GM19239 (cell line): ENCODE results near the gene MARCHF9.

ENCODE experiments used
- DNase-seq: peaks from one replicate; pipeline ENCODE4 v3.0.0; 2011; ENCODE audit warnings: low spot score; ENCODE audit not compliant: insufficient read length
- FAIRE-seq: peaks from 2 replicates; lab custom pipeline; 2011; peaks lifted over from hg19 to GRCh38; lab: Jason Lieb, UNC

MARCHF9 gene

DNA sequence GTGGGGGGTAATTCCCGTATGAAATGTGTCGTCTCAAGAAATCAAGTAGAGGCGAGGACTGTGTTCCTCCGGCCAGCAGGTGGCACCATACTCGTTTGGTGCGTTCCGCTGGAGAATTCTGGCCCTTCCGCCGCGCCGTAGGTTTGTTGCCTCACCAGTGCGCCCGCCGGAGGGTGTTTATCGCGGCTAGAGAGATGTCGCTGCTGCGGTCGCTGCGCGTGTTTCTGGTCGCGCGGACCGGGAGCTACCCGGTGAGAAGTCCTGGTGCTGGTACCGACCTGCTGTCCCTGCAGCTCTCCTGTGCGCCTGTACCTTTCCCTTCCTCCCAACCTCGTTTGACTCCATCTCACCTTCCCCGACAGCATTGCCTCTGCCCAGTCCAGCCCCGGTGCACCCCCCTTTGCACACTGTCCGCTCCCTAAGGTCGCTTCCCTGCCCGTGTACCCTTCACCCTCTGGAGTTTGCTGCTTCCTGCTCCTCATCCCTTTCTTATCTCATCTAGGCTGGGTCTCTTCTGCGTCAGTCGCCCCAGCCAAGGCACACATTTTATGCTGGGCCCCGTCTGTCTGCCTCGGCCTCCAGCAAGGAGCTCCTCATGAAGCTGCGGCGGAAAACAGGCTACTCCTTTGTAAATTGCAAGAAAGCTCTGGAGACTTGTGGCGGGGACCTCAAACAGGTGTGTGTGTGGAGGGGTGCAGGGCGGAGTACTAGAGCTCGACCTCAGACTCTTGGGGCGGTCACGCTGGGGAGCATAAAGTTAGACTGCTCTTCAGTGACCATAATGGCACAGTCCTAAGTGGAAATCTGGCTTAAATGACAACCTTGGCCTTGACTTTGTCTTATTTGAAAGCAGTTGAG is 27.9 kb downstream of the MARCHF9 start, which contains the start of gene TSFM:
Gene TSFM (plus strand): TSS at position 180 of the 858 bp plus-strand sequence. CDS start 15 bp downstream, at position 195.
- peak; percentile 91 for FAIRE-seq
- peak; percentile 73 for DNase-seq

DNA sequence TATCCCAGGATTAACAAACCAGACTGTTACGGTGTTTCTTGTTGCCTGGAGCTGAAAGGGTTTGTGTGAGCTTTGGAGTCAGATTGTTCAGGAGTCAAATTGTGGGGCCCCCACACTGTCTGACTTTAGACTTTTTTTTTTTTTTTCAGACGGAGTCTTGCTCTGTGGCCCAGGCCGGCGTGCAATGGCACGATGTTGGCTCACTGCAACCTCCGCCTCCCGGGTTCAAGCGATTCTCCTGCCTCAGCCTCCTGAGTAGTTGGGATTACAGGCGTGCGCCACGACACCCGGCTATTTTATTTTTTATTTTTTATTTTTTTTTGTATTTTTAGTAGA is 28.5 kb downstream of the MARCHF9 start:
- no peak for FAIRE-seq
- no peak for DNase-seq

DNA sequence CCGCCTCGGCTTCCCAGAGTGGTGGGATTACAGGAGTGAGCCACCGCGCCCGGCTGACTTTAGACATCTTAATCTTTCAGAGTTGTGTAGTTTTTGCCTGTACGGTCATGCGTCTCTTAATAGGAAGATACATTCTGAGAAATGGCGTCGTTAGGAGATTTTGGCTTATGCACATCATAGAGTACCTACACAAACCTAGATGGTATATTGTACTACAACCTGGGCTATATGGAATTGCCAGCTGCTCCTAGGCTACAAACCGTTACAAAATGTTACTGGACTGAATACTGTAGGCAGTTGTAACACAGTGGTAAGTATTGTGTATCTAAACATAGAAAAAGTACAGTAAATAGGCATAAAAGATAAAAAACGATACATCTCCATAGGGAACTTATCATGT is 29.0 kb downstream of the MARCHF9 start:
- FAIRE-seq (no peak), DNase-seq (no peak)

DNA sequence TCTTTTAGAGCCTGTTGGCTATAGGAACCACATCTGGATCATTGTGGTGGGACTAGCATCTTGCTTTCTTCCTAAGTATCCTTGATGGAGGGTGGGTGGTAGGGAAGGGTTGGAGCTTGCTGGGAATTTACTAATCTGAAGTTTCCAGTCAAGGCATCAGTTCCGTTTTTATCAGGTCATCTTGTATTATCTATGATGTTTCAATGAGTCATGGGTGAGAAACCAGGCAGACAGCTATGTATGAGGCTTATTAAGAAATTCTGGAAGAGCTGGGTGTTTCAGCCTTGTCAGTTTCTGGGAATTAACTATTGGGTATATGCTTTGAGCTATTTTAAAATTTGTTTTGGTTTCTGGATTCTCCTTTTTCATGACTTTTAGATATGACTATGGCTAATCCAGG is 39.0 kb downstream of the MARCHF9 start:
- DNase-seq (no peak), FAIRE-seq (no peak)

DNA sequence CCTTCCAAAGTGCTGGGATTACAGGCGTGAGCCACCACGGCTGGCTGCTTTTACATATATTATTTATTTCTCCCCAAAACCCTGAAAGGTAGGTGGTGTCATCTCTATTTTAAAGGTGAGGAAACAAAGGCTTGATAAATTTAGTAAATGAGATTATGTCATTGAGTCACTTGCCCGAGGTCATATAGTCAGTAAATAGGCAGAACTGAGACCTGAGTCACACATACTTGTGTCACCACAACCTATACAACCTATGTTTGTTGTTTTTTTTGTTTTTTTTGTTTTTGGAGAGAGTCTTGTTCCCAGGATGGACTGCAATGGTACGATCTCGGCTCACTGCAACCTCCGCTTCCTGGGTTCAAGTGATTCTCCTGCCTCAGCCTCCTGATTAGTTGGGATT is 40.5 kb downstream of the MARCHF9 start:
- FAIRE-seq, result no peak
- no peak for DNase-seq

DNA sequence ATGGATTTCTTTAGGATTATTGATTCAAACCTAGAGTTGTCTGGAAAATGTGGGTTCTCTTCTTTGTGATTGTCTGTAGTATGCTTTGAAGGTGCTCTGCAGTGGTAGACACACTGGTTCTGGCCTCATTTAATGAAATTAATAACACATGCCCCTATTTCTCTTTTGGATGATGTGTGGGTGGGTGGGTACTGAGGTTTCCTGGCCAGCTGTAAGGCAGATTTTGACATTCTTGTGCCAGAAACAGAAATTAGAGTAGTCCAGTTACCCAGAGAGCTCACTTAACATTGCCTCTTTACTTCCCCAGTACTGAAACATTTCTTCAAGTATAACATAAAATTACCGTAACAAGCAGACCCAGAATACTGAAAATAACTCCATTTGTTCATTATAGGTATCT is 42.1 kb downstream of the MARCHF9 start:
- FAIRE-seq, result no peak
- no peak for DNase-seq

DNA sequence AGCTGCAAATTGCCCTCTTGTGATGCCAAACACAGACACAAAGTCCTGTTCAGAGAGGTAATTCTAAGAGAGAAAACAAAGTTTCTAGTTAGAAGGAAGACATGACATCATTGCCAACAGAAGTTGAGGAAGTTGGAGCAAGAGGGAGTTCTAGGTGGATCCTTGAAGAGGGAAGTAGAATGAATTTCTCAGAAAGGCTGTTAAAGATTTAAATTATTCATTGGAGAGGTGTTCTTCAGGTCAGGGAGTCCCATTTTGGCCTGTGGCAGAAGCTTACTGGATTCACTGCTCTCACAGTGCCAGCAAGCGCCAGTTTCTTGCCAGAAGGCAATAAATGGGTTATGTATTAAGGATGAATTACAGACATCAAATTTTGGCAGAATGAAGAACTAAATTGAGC is 43.0 kb downstream of the MARCHF9 start:
- FAIRE-seq (no peak), DNase-seq (no peak)

DNA sequence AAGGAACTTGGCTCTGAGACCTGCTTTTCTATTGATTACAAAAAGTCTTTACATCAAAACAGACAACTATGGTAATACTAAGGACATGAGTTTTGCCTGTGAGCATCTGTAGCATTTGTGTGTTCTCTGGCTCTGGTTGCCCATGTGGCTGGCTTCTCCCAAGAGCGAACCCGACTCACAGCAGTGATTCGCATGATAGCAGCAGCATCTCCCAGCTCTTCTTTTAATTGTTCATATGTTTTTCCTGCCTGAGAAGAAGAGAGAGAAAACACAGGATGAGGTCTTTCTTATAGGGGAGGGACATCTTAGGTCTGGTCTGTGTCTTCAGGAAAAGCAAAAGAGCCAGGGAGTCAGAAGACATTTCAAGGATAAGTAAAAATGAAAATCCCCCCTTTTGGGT is 46.1 kb downstream of the MARCHF9 start:
- no peak for FAIRE-seq
- no peak for DNase-seq

DNA sequence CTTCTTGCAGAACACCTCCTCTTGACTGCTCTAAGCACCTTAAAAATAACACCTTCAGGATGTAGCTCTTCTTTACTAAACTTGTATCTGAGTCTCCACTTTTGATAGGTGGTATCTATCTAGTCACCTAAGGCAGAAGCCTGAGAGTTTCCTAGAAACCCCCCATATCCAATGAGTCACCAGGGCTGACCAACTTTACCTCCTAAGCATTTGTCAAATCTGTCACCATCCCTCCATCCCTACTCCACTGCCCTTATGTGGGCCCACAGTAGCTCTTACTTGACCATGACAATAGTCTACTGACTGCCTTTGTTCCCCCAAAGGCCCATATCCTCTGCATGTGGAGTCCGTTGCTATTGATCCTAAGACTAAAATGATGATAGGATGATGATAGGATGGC is 47.7 kb downstream of the MARCHF9 start:
- FAIRE-seq (no peak), DNase-seq (no peak)

DNA sequence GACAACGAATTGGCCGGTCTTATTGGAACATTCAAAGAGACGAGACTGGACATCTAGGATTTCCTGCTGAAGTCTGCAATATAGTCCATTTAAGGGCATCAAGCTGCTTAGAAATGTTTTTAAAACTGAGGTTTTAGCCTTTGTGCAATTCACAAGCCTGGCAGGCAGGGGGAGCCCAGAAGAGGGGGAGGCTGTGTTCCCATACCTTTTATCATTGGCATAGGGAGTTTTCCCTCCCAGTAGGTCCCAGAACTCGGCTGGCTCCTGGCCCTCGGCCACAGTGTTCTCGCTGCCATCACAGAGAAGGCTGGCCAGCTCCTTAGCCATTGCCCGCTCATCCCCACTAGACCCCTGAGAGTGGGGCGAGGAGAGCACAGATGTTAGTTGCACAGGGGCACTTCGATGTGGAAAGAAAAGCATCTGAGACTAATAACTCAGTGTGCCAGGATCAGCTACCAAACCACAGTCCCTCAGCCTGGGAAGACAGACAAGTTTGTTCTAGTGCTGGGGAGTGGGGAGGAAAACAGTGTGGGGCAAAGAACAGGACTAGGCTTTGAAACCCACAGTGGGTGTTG is 48.5 kb downstream of the MARCHF9 start:
- DNase-seq (no peak), FAIRE-seq (no peak)

DNA sequence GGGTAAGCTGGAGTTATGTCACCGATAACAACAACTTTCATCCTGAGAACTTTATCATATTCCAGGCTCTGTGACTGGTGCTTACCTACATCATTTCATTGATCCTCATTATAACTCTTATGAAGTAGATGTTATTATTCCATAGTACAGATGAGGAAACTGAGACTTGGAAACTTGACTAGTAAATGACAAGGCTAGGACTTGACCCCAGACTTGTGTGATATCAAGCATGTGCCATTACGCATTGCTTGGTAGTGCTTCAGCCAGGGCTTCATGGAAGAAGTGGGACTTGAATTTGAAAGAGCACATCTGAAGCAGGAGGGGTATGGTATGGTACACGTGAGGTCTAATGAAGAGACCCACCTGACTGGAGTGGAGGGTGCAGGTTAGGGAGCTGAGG is 51.8 kb downstream of the MARCHF9 start:
- DNase-seq (no peak), FAIRE-seq (no peak)

DNA sequence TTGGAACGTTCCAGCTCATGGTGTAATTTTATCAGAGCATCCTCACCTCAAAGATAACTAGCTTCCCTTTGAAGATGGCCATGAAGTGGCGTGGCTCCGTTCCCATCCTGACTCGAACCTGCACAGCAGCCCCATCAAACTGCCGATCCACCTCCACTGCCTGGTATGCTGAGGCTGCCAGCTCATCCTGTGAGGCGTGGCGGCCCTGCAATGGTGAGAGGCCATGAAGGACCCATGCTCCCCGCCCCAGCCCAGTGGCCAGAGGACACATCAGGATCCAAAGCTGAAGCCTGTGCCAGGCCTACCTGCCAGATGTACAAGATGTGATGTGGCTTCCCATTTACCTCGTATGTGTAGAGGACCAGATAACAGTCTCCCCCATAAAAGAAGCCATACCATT is 52.4 kb downstream of the MARCHF9 start:
- no peak for DNase-seq

DNA sequence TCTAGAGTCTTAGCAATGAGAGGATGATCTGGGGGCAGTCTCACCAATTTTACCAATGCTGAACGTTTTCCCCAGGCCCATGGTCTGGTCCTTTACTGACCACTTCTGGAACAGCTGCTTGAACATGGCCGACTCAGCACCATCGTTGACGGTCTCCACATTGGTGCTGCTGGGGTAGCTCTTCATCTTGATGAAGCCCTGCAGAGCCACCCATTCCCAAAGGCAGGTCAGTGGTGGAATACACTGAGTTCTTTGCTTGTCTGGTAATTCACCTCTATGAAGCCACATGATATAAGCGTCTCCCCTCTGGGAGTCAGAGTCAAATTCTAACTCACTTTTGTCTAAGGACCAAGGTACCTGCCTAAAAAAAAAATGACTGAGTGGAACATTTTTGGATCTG is 53.4 kb downstream of the MARCHF9 start:
- FAIRE-seq, result no peak
- DNase-seq, result no peak

More for the DNA sequence above, 52.4 kb downstream of the MARCHF9 start:
- no peak for FAIRE-seq

DNA sequence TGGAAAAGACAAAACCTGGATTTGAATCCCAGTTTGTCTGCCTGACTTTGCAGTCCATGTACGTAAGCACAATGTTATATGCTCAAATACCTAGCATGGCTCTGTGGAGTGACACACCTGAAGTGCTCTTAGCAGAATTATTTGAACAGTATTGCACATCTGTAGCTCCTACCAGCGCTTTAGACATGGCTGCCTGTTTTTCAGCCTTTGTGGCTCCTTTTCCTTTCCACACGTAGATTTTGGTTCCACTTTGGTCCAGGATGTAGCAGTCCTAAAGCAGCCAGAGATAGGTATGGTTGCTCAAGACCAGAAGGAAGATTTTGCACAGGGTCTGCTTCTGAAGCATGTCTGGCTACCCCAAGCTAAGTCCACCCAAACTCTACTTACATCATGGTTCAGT is 54.5 kb downstream of the MARCHF9 start:
- DNase-seq, result no peak
- FAIRE-seq, result no peak
